Naive thymus-derived CD4-positive, alpha-beta T cell (primary cell): ENCODE results near the gene SLC22A23. TPM values are rescaled to one million over a fixed set of nuclear protein-coding genes. Genes with fewer than 3 reads are reported as not detected.

Experiments
- ATAC-seq: fragments of 150-1000 bp; cut with Tn5 transposase; 2 replicates; pipeline ENCODE4 v1.10.0; 2021; ENCODE audit warnings: mild to moderate bottlenecking, moderate library complexity
- CTCF ChIA-PET: fragments of 350-600 bp; sonication (Branson Sonifier 250); formaldehyde crosslinking; loops from one replicate; lab custom pipeline; 2021; ENCODE audit warnings: antibody characterized with exemption; lab: Charles Lee
- POLR2A ChIA-PET: fragments of 350-600 bp; sonication (Branson Sonifier 250); formaldehyde crosslinking; loops from one replicate; lab custom pipeline; 2021; ENCODE audit warnings: antibody characterized with exemption, inconsistent platforms; lab: Charles Lee
- DNase-seq, 9 donors: peaks; one replicate each; pipeline versions ENCODE4 v3.0.0 to v3.0.0-alpha.2; 2020 to 2022; ENCODE audit warnings: mixed read lengths in 1 of 9
- H3K27ac ChIP-seq: one replicate; pipeline ENCODE4 v1.7.0; 2013; ENCODE audit warnings: mild to moderate bottlenecking, low read depth, low read length, moderate library complexity
- H3K27me3 ChIP-seq, 2 donors: one replicate each; pipeline ENCODE4 v1.7.0; 2013; ENCODE audit warnings: low read length in 2 of 2, mild to moderate bottlenecking in 2 of 2, moderate library complexity in 2 of 2; ENCODE audit not compliant: control insufficient read depth in 2 of 2, insufficient read depth in 2 of 2
- H3K36me3 ChIP-seq, 3 experiments: 1 replicate in 2 of 3; 2 replicates in 1 of 3; pipeline ENCODE4 v1.7.0; 2013; ENCODE audit warnings: low read length in 3 of 3, mild to moderate bottlenecking in 3 of 3, moderate library complexity in 1 of 3; ENCODE audit not compliant: insufficient read depth in 3 of 3, control insufficient read depth in 2 of 3
- H3K4me1 ChIP-seq, 2 donors: one replicate each; pipeline ENCODE4 v1.7.0; 2013; ENCODE audit warnings: low read length in 2 of 2, mild to moderate bottlenecking in 2 of 2, moderate library complexity in 1 of 2; ENCODE audit not compliant: control insufficient read depth in 2 of 2, insufficient read depth in 2 of 2
- H3K4me3 ChIP-seq: 2 replicates; pipeline ENCODE4 v1.7.0; 2013; ENCODE audit warnings: mild to moderate bottlenecking, low read length
- H3K9me3 ChIP-seq, 3 experiments: 1 replicate in 2 of 3; 2 replicates in 1 of 3; pipeline ENCODE4 v1.7.0; 2013; ENCODE audit warnings: low read length in 3 of 3; ENCODE audit not compliant: control insufficient read depth in 2 of 3
- H3K27ac Mint-ChIP-seq, 9 donors: one replicate each; pipeline ENCODE4 v1.8.0; 2020 to 2022; ENCODE audit warnings: mixed read lengths in 9 of 9, mild to moderate bottlenecking in 8 of 9, moderate library complexity in 5 of 9, inconsistent platforms in 2 of 9
- H3K27me3 Mint-ChIP-seq, 5 donors: one replicate each; pipeline ENCODE4 v1.8.0; 2021 to 2022; ENCODE audit warnings: mixed read lengths in 5 of 5, mild to moderate bottlenecking in 1 of 5
- H3K36me3 Mint-ChIP-seq, 5 donors: one replicate each; pipeline ENCODE4 v1.8.0; 2020 to 2022; ENCODE audit warnings: mixed read lengths in 5 of 5, mild to moderate bottlenecking in 3 of 5, inconsistent platforms in 1 of 5
- H3K4me1 Mint-ChIP-seq, 7 donors: one replicate each; pipeline ENCODE4 v1.8.0; 2020 to 2022; ENCODE audit warnings: mixed read lengths in 7 of 7, mild to moderate bottlenecking in 3 of 7, inconsistent platforms in 1 of 7
- H3K4me3 Mint-ChIP-seq, 10 donors: one replicate each; pipeline ENCODE4 v1.8.0; 2020 to 2022; ENCODE audit warnings: mild to moderate bottlenecking in 10 of 10, mixed read lengths in 10 of 10, moderate library complexity in 6 of 10, inconsistent platforms in 2 of 10
- H3K9me3 Mint-ChIP-seq, 11 donors: one replicate each; pipeline ENCODE4 v1.8.0; 2020 to 2022; ENCODE audit warnings: mixed read lengths in 11 of 11, mild to moderate bottlenecking in 4 of 11, inconsistent platforms in 1 of 11, moderate library complexity in 1 of 11
- intact Hi-C, 2 donors: fragments of 100-400 bp; cut with micrococcal nuclease; formaldehyde crosslinking; loops; one replicate each; pipeline ENCODE4 v1.15.1; 2023
- polyA plus RNA-seq, 2 donors: library from polyadenylated mRNA; unstranded; fragments of 300-500 nt; fragmentation: Illumina TruSeq; gene quantifications; one replicate each; pipeline ENCODE4 v1.2.3, GENCODE V29; 2021
- total RNA-seq, 6 experiments: library from RNA in 5 of 6; stranded (reverse) in 5 of 6; gene quantifications; 1 replicate in 5 of 6; 2 replicates in 1 of 6; pipeline ENCODE4 v1.2.3 and lab custom pipeline; 2021 to 2026

Gene SLC22A23
- total and polyA plus RNA-seq, 7 experiments from 2014 or later = 1.1 to 23.8 (median 13.6) TPM

DNA sequence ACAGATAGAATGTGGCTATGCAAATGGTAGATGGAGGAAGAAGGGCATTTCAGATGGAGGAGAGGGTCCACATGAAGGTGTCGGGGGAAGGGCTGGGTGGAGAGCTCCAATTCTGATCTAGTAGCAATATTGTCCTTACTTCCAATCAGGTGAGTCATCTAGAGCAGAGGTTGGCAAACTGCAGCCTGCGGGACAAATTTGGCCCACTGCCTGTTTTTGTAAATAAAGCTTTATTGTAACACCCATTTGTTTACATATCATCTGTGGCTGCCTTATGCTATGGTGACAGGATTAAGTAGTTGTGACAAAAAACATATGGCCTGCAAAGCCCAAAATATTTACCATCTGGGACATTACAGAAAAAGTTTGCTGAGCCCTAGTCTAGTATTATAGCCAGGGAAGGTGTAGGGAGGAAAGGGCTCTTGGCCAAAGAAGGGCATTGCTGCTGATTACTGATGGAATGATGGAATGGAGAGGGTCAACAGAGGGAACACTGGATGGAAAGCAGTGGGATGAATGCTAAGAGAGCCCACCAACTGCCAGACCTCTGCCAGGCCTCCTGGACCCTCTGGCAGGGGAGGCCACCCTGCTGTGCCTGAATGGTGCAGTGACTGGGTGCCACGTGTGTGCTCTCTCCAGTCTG lies 79.8 kb downstream of the SLC22A23 start:
- Mint-ChIP-seq H3K36me3 (peaks cover 0 to 10% (median 0%) of the 10 kb centered on the region in 5 donors), H3K27ac (peak overlapping the region in 5 of 9 donors; percentile 29 to 75 (median 61)), H3K27me3 (peaks cover 0 to 2% (median 0%) of the 10 kb centered on the region in 5 donors), H3K9me3 (no peaks in the 10 kb centered on the region), H3K4me3 (peak overlapping the region in 1 of 10 donors; percentile 6), H3K4me1 (peaks cover 5 to 73% (median 54%) of the 10 kb centered on the region in 7 donors)
- H3K4me1 ChIP-seq = peaks cover 0 to 14% of the 10 kb centered on the region in 2 donors
- no peaks in the 10 kb centered on the region for H3K36me3 ChIP-seq
- H3K9me3 ChIP-seq = no peaks in the 10 kb centered on the region
- H3K4me3 ChIP-seq = no peak overlapping the region
- DNase-seq = no peak
- ChIA-PET CTCF (no interaction called here), POLR2A (interaction anchor here (0.6 kb wide), 1 partner anchor 1359 kb away, joined by 3 read pairs; no protein-coding TSS in a partner anchor)
- intact Hi-C loops = no loop called here
- ATAC-seq = no peak
- no peak overlapping the region for H3K27ac ChIP-seq
- no peaks in the 10 kb centered on the region for H3K27me3 ChIP-seq

DNA sequence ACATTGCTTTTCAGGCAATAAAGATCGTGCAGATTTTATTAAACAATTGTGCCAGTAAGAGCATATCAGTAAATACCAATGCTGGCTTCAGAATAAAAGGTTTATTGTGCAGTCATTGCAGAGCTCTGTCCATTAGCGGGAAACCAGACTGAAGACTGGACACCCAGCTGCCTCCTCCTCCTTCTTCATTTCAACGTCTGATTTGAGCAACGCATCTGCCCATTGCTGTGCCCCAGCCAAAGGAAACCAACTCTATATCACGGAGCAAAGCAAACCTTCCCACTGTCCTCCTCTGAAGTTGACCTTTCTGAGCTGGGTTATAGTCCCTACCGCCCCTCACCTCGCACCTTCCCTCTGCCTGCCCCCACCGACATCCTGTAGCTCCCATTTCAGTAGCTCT lies 80.8 kb downstream of the SLC22A23 start:
- no peaks in the 10 kb centered on the region for H3K9me3 Mint-ChIP-seq
- no peak overlapping the region for H3K4me3 Mint-ChIP-seq
- ATAC-seq = no peak
- peaks cover 0 to 23% of the 10 kb centered on the region in 2 donors for H3K4me1 ChIP-seq
- peak overlapping the region in 3 of 9 donors; percentile 4 to 69 (median 22) for H3K27ac Mint-ChIP-seq
- no peak for DNase-seq
- ChIA-PET POLR2A (no interaction called here), CTCF (no interaction called here)
- H3K27me3 ChIP-seq = no peaks in the 10 kb centered on the region
- intact Hi-C loops = no loop called here
- H3K27me3 Mint-ChIP-seq = peaks cover 0 to 2% (median 0%) of the 10 kb centered on the region in 5 donors
- no peaks in the 10 kb centered on the region for H3K36me3 ChIP-seq
- H3K4me1 Mint-ChIP-seq = peaks cover 6 to 78% (median 64%) of the 10 kb centered on the region in 7 donors
- no peaks in the 10 kb centered on the region for H3K9me3 ChIP-seq
- no peak overlapping the region for H3K27ac ChIP-seq
- H3K36me3 Mint-ChIP-seq = peaks cover 0 to 6% (median 0%) of the 10 kb centered on the region in 5 donors
- H3K4me3 ChIP-seq = no peak overlapping the region

DNA sequence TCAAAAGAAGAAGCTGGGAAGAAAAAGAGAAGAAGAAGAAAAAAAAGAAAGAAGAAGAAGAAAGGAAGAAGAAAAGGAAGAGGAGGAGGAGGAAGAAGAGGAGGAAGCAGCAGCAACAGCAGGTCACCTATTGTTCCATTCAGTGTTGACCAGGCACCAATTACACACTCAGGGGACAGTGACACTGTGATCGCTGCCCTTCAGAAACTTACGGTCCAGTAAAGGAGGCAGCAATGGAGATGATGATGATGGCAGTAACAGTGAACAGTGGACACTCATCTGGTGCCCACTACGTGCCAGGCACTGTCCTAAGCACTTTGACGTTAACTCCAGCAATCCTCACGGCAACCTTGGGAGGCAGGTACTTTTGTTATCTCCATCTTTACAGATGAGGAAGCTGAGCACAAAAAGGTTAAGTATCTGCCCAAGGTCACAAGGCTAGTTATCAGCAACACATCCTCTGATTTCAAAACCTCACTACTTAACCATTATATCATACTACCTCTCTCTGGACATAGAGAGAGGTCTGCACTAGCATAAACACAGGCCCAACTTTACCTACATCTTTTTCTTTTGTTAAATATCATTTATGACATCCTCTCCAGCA lies 83.2 kb downstream of the SLC22A23 start:
- DNase-seq = no peak

DNA sequence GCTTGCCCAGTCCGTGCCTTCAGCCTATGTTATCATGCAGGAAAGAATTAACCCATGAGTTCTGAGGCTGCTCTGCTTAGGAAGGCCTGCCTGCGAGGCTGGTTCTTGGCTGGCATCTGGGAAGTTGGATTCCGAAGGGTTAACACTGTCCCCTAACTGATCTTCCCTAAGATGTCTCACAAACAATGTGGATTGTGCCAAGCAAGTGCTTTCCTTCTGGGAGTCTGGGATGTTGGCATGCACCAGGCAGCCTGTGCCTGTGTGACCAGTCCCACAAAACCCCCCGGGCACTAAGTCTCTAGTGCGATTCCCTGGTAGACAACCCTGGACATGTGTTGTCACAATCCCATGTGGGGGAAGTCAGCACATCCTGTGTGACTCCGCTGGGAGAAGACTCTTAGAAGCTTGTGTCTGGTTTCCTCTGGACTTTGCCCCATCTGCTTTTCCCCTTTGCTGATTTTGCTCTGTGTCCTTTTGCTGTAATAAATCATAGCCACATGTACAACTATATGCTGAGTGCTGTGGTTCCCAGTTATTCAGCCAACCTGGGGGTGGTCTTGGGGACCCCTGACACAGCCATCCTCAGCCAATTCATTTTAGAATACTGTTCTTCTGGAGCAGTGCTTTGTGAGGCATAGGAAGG lies 83.8 kb downstream of the SLC22A23 start:
- ChIA-PET POLR2A (no interaction called here), CTCF (no interaction called here)
- H3K4me1 ChIP-seq = peaks cover 6 to 27% of the 10 kb centered on the region in 2 donors
- DNase-seq = no peak
- no peaks in the 10 kb centered on the region for H3K36me3 ChIP-seq
- no peaks in the 10 kb centered on the region for H3K9me3 ChIP-seq
- H3K4me3 ChIP-seq = no peak overlapping the region
- H3K27ac Mint-ChIP-seq = peak overlapping the region in 7 of 9 donors; percentile 45 to 98 (median 51)
- no peak overlapping the region for H3K27ac ChIP-seq
- intact Hi-C loops = loop anchor here in 1 of 2 donors (5.0 kb wide), 1 partner anchor 56 kb away; no protein-coding TSS in a partner anchor
- H3K4me1 Mint-ChIP-seq = peaks cover 6 to 74% (median 60%) of the 10 kb centered on the region in 7 donors
- no peaks in the 10 kb centered on the region for H3K27me3 ChIP-seq
- no peak overlapping the region for H3K4me3 Mint-ChIP-seq
- peaks cover 0 to 2% (median 0%) of the 10 kb centered on the region in 5 donors for H3K27me3 Mint-ChIP-seq
- no peak for ATAC-seq
- H3K36me3 Mint-ChIP-seq = peaks cover 0 to 6% (median 0%) of the 10 kb centered on the region in 5 donors
- no peaks in the 10 kb centered on the region for H3K9me3 Mint-ChIP-seq

More for the DNA sequence above, 83.2 kb downstream of the SLC22A23 start:
- Histone ChIP-seq H3K4me1 (peaks cover 6 to 32% of the 10 kb centered on the region in 2 donors), H3K36me3 (no peaks in the 10 kb centered on the region), H3K27ac (no peak overlapping the region), H3K9me3 (no peaks in the 10 kb centered on the region), H3K27me3 (no peaks in the 10 kb centered on the region), H3K4me3 (no peak overlapping the region)
- Mint-ChIP-seq H3K27ac (peak overlapping the region in 7 of 9 donors; percentile 27 to 98 (median 51)), H3K4me3 (no peak overlapping the region), H3K4me1 (peaks cover 10 to 74% (median 63%) of the 10 kb centered on the region in 7 donors), H3K27me3 (peaks cover 0 to 2% (median 0%) of the 10 kb centered on the region in 5 donors), H3K36me3 (peaks cover 0 to 6% (median 0%) of the 10 kb centered on the region in 5 donors), H3K9me3 (no peaks in the 10 kb centered on the region)
- ChIA-PET CTCF (no interaction called here), POLR2A (no interaction called here)
- ATAC-seq = no peak
- intact Hi-C loops = loop anchor here in 1 of 2 donors (5.0 kb wide), 1 partner anchor 56 kb away; no protein-coding TSS in a partner anchor

DNA sequence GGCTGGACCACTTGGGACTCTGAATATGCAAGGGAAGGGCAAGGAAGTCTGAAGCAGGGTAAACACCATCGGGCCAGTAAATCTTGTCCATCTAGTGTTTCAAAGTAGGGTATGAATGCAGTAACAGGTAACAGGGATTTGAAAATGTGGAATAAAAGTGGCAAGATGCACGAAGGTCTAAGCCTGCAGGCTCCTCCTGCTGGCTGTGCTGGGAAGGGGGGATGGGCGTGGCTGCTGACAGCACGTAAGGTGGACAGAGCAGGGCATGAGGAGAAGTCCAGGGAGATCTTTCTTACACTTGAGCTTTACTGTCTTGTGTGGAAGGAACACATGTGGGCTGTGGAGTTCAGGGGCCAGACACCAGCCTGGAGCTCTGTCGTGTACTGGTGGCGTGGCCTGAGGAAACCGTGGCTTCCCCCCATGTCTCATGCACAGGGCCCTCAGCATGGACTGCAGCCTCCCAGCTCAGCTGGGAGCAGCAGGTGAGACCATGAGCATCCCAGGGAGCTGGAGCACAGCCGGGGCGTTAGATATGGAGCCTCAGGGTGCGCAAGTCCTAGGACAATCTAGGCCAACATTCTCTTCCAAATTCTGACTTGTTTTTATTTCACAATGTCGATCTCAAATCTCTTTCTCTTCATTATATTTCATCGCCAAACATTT lies 84.5 kb downstream of the SLC22A23 start:
- DNase-seq (no peak), ATAC-seq (no peak)
- Mint-ChIP-seq H3K4me1 (peaks cover 5 to 66% (median 53%) of the 10 kb centered on the region in 7 donors), H3K27me3 (peaks cover 0 to 2% (median 0%) of the 10 kb centered on the region in 5 donors), H3K9me3 (no peaks in the 10 kb centered on the region), H3K27ac (peak overlapping the region in 7 of 9 donors; percentile 48 to 98 (median 89)), H3K36me3 (peaks cover 0 to 6% (median 0%) of the 10 kb centered on the region in 5 donors), H3K4me3 (no peak overlapping the region)
- H3K36me3 ChIP-seq = no peaks in the 10 kb centered on the region
- no peaks in the 10 kb centered on the region for H3K27me3 ChIP-seq
- ChIA-PET CTCF (no interaction called here), POLR2A (interaction anchor here (1.1 kb wide), 1 partner anchor 11 kb away, joined by 5 read pairs; no protein-coding TSS in a partner anchor)
- no peak overlapping the region for H3K4me3 ChIP-seq
- H3K9me3 ChIP-seq = no peaks in the 10 kb centered on the region
- H3K4me1 ChIP-seq = peaks cover 6 to 22% of the 10 kb centered on the region in 2 donors
- intact Hi-C loops = loop anchor here in 1 of 2 donors (5.0 kb wide), 1 partner anchor 55 kb away; no protein-coding TSS in a partner anchor
- no peak overlapping the region for H3K27ac ChIP-seq
